Measurements from ENCODE around the gene TNNI3K.

Gene TNNI3K

DNA sequence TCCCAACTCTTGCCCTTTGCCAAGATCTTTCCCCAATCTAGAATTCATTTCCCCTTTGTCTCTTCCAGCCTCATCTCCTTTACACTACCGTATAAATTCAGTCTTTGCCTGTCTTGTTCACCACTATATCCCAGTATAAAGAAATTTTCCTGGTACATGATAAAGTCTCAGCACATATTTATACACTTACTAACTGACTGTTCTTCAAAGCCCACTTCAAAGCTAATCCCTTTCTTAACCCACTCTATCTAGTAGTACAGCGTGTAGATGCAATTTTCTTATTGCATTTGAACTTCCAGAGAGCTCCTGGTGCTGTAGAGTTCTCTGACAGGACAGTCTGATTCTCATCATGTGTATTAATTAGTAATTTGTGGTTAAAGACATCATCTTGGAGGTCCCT is 199.1 kb downstream of the TNNI3K start:
- no peak for DNase-seq (ENCODE audit: low spot score)

DNA sequence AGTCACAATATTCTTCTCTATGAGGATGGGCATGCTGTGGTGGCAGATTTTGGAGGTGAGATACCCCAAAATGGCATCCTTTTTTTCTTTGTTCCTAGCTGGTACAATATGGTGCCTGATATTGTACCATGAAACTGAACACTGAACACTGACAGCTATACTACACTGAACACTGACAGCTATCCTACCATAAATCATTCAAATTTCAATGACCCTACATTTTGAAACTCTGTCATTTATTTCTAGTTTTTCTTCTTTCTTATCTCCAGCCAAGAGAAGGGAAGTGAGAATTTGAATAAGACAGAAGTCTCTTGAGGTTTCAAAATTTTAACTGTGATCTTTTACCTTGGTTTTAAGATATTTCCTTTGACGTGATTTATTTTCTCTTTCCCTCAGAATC is 200.9 kb downstream of the TNNI3K start:
- DNase-seq (ENCODE audit: low spot score): no peak

- DNase-seq (ENCODE audit: low spot score): no peak
These were observed 201.8 kb downstream of the TNNI3K start for GRCh38 chr1:74437035-74437434.

DNA sequence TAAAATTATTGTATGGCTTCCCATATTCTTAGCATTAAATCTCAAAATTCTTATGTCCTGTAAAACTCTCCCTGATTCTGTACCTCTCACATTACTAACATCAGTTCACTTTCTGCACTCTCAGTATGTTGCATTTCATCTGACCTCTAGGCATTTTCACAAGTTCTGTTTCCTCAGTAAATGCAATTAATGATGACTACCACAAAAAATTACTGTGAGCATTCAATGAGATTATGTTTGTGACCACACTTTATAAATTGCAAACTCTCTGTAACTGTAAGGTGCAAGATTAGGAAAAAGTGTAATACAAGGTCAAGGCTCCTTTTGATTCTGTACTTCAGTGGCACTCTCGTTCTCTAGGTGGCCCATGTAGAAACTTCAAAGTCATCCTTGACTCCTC is 216.8 kb downstream of the TNNI3K start:
- DNase-seq (ENCODE audit: low spot score): no peak

DNA sequence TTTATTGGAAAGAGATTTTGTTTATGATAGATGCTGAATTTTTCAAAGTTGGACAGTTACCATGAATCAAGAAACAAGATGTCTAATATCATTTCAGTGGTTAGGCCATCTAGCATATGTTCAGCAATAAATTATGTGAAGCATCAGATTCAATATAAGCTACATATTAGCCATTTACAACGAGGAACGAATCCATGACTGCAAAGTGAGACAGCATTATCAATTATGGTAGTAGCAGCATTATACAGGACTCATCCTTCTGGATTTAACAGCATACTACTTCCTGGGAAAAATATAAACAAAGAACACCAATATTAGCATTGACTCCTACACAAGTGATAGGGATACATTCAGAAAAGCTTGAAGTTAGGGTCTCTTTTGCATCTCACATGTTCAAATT is 218.1 kb downstream of the TNNI3K start:
- no peak for DNase-seq (ENCODE audit: low spot score)

GRCh38 chr1:74455390-74455789 is 220.2 kb downstream of the TNNI3K start:
- no peak for DNase-seq (ENCODE audit: low spot score)

DNA sequence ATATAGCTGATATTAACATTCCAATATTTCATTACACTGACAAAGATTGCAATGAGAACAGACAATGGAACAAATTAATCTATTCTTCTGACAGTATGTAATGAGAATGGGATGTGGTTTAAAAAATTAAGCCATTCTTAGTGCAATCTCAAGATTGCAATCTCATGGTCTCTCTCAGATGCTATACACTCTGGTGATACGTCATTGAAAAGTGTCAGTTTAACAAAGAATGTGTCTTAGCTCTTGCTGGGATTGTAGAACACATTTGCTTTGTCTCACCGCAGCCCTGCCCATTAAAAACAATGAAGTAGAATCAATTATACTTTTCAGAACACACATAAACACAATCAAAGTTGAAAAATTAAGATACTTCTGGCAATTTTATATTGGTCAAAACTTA is 222.1 kb downstream of the TNNI3K start:
- no peak for DNase-seq (ENCODE audit: low spot score)

DNA sequence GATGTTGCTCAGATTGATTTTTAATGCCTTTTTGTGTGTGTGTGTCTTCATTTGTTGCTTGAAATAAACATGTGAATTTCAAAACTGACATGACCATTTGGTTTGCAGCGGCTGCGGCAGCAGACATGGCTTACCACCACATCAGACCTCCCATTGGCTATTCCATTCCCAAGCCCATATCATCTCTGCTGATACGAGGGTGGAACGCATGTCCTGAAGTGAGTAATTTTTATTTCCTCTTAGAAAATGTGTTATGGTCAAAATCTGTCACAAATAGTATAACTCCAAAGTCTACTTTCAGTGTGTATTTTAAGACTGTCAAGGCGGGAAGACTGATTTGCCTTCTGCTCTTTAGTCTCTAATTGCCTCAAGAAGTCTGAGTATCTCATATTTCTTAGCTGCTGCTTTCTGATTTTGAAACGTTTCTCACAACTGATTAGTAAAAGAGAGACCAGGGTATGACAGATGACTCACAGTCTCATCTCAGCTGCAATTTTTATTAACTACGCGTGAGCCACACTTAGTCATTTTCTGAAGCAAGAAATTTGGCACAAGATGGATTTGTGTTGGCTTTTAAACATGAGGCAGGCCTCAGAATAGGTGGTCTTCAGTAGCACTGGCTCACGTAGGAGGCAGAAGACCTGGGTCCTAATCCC is 228.3 kb downstream of the TNNI3K start:
- no peak for DNase-seq (ENCODE audit: low spot score)

- DNase-seq (ENCODE audit: low spot score): no peak
These were observed 228.8 kb downstream of the TNNI3K start for GRCh38 chr1:74464037-74464436.

DNA sequence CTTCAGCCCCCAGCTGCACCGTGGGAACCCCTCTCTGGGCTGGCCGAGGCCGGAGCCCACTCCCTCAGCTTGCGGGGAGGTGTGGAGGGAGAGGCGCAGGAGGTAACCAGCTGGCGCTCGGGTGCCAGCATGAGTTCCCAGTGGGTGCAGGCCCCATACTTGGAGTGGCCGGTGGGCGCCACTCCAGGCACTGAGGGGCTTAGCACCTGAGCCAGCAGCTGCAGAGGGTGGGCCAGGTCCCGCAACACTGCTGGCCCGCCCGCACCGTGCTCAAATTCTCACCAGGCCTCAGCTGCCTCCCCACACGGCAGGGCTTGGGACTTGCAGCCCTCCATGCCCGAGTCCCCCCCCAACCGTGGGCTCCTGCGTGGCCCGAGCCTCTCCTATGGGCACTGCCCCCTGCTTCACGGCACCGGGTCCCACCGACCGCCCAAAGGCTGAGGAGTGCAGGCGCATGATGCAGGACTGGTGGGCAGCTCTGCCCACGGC is 230.1 kb downstream of the TNNI3K start:
- no peak for DNase-seq (ENCODE audit: low spot score)

- no peak for DNase-seq (ENCODE audit: low spot score)
These were observed 232.7 kb downstream of the TNNI3K start for GRCh38 chr1:74467786-74468377.

DNA sequence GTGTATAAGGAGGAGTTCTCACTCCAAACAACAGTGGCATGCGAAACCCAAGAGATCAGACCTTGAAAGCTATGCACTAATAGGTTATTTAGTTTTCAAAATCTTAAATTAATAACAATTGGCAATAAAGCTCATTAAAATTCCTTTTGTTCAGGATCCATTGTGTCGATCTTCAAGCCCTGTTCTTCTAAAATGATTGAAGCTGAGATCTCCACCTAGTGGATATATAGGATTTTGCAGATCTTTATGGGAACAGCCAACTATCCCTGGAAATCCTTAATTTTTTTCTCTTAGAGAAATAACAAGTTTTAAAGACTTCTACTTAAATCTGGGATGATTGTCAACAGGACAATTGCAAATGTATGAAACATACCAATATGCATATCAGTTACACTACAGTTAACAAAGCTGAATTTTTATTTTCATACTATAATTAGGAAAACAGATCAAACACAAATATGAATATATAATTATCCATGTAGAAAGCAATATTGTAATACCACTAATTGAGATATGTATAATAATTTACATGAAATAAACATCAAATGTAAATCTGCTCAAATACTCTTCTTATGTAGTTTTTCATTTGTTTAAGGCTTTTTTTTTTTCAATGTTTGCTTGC is 233.9 kb downstream of the TNNI3K start:
- DNase-seq (ENCODE audit: low spot score): no peak

DNA sequence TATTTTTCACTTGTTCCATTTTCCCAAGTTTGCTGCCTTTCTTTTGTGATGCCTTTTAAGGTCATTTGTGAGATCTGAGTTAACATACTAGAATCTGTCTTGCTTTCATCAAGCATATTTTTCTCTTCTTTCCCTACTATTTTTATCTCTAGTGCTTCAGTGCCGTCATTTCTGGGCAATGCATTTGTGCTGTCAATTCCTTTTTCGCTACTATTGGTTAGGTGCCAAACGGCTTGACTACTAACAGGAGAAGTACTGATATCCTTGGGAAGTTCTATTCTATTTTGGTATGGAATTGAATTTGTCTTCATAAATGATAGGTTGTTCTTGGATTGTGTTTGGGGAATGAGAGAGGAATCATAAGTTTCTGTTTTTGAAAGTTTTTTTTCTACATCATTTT is 235.1 kb downstream of the TNNI3K start:
- DNase-seq (ENCODE audit: low spot score): no peak

DNA sequence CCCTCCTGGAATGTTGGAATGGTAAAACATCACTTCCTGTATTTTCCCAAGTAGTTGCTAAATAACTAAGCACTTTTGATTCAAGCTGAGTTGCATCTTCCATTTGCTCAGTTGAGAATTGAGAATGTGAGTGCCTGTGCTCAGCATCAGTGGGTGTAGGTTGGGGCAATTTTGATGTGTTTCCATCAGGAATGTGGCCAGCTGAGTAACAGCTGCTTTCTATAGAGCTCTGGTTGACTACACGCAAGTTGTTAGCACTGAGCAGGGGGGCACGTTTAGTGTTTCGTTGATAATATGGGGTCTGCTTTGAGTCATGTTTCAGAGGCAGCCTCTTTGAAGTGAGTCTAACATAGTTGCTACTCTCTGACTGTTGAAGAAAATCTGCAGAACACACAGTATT is 235.7 kb downstream of the TNNI3K start:
- no peak for DNase-seq (ENCODE audit: low spot score)

DNA sequence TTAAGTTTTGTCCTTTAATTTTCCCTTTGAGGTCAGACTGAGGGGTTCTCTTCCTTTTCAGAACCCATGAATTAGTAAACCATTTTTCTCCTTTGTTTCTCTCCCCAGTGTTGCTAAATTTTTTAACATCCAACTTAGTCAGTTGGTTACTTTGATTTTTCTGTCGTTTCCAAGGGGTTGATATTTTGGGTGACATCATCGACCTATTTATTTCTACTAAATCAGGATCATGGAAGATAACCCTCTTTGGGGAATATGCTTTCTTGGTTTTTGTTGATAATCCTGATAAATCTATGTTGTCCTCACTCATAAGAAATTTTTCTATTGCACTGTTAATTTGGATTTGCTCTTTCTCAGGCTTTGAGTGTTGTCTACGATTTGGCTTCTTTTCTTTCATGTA is 236.3 kb downstream of the TNNI3K start:
- no peak for DNase-seq (ENCODE audit: low spot score)

- DNase-seq (ENCODE audit: low spot score): no peak
These were observed 239.4 kb downstream of the TNNI3K start for GRCh38 chr1:74474585-74474984.

- DNase-seq (ENCODE audit: low spot score): no peak
These were observed 243.8 kb downstream of the TNNI3K start for GRCh38 chr1:74478979-74479378.

DNA sequence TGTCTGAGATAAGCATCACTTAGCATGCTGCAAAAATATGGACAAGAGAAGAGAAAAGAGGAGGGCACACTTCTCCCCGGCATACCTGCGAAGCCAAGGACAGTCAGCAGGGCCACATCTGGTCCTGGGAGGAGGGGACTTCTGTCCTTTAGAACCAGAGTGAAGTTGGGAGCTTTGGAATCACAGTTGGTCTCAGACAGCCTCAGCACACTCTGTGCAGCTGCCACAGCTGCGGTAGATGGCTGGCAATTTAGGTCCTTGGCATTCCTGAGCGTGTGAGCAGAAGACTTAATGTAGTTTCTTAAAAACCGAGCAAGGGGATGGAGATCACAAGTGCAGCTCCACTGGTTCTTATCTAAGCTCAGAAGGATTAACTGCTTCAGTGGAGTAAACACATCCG is 244.9 kb downstream of the TNNI3K start:
- no peak for DNase-seq (ENCODE audit: low spot score)

- DNase-seq (ENCODE audit: low spot score): no peak
These were observed 246.4 kb downstream of the TNNI3K start for GRCh38 chr1:74481607-74482006.

GRCh38 chr1:74485622-74486021 is 250.4 kb downstream of the TNNI3K start:
- DNase-seq (ENCODE audit: low spot score): no peak

DNA sequence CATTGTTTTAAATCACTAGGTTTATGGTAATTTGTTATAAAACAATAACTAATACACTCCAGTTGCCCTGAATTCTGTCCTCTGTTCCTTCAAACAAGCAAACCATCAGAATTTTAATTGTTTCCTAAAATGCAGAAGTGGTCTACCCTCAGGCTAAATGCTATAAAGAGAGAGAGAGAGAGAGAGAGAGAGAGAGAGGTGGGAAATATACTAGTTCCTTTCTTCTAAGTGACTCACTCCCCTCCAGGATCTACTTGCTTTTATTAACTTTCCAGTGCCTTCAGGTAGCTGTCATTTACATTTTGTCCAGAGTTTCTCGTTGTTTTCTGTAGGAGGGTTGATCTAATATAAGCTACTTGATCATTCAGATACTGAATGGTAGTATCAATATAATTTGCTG is 250.8 kb downstream of the TNNI3K start:
- DNase-seq (ENCODE audit: low spot score): no peak

GRCh38 chr1:74496669-74497068 is 261.5 kb downstream of the TNNI3K start:
- no peak for DNase-seq (ENCODE audit: low spot score)

DNA sequence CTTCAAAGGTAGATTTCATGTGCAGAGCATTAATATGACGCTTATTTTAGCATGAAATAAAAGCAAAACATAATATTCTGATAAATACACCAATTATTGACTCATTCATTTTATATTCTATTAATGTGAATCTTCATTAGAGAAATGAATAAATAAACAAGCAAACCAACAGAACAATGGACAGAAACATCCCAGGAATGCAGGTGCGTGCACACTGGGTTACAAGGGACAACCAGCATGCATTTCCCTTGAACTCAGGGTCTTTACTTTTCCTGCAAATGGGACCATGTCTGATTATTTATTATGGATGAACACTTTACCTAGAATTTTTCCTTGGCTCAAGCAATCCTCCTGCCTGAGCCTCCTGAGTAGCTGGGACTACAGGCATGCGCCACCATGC is 263.7 kb downstream of the TNNI3K start:
- DNase-seq (ENCODE audit: low spot score): no peak

DNA sequence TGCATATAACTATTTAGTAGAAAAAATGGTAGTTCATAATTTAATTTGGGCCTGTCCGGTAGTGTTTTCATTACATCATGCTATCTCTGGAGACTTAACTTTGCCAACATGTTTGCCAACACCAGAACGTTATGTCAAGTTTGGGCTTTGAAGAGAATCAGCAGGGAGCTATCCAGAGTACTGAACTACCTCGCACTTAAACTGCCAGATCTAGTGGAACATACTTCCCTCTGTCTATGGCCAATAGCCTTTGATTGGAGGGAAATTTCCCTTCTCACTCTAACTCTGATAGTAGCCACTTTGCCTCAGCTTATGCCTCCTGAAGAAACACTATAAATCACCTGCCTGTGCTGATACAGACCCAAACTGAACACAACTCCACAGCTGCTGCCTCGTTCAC is 267.2 kb downstream of the TNNI3K start:
- DNase-seq (ENCODE audit: low spot score): no peak

Data from CD4-positive, alpha-beta T cell treated with Interleukin-6 at 100 ng/mL for 8 hours (primary cell).